Activated B cell treated with CpG ODN at 0.5 μM for 24 hours (primary cell): ENCODE results near the gene SART1. TPM values are rescaled to one million over a fixed set of nuclear protein-coding genes. Genes with fewer than 3 reads are reported as not detected.
A peak's percentile ranks its signal among the peaks of the same experiment; 100 is the strongest.

Experiments used
- ATAC-seq: fragments of 200-7000 bp; cut with Tn5 transposase; one replicate; pipeline ENCODE4 v1.10.0; 2021; ENCODE audit warnings: low read depth, mild to moderate bottlenecking, moderate library complexity
- CTCF ChIA-PET: fragments of 350-600 bp; sonication (Branson Sonifier 250); formaldehyde crosslinking; loops from one replicate; lab custom pipeline; 2021; ENCODE audit warnings: antibody characterized with exemption; lab: Charles Lee
- POLR2A ChIA-PET: fragments of 350-600 bp; sonication (Branson Sonifier 250); formaldehyde crosslinking; loops from one replicate; lab custom pipeline; 2021; ENCODE audit warnings: antibody characterized with exemption; lab: Charles Lee
- DNase-seq: peaks from one replicate; pipeline ENCODE4 v3.0.0; 2022
- H3K27ac Mint-ChIP-seq: one replicate; pipeline ENCODE4 v1.8.0; 2020; ENCODE audit warnings: mixed read lengths
- H3K27me3 Mint-ChIP-seq: one replicate; pipeline ENCODE4 v1.8.0; 2021; ENCODE audit warnings: mixed read lengths
- H3K36me3 Mint-ChIP-seq: one replicate; pipeline ENCODE4 v1.8.0; 2021; ENCODE audit warnings: low read depth, mixed read lengths
- H3K4me1 Mint-ChIP-seq: one replicate; pipeline ENCODE4 v1.8.0; 2021; ENCODE audit warnings: mixed read lengths
- H3K4me3 Mint-ChIP-seq: one replicate; pipeline ENCODE4 v1.8.0; 2020; ENCODE audit warnings: mild to moderate bottlenecking, mixed read lengths
- H3K9me3 Mint-ChIP-seq: one replicate; pipeline ENCODE4 v1.8.0; 2020; ENCODE audit warnings: mixed read lengths
- CTCF ChIP-seq: fragments of 200-600 bp; IDR thresholded peaks from one replicate; pipeline ENCODE4 v1.8.0; 2022; ENCODE audit warnings: antibody characterized with exemption, mild to moderate bottlenecking
- intact Hi-C: fragments of 100-400 bp; cut with micrococcal nuclease; formaldehyde crosslinking; loops from one replicate; pipeline ENCODE4 v1.15.1; 2024
- total RNA-seq: library from RNA; stranded (reverse); gene quantifications from 2 replicates; pipeline ENCODE4 v1.2.3, GENCODE V29; 2022

The SART1 gene
- total RNA-seq, 1 donor from 2014 or later, result 86.6 TPM

GRCh38 chr11:65921876-65922275, 39.7 kb upstream of the SART1 start:
- H3K4me3 Mint-ChIP-seq, result no peak overlapping the region
- ChIA-PET CTCF (interaction anchor here (2.1 kb wide), 1 partner anchor 37 kb away, joined by 6 read pairs; no protein-coding TSS in a partner anchor), POLR2A (interaction anchor here (1.3 to 4.8 kb wide), 2 partner anchors 33 to 39 kb away, joined by 6 to 55 read pairs; partner anchors contain the start of genes CCDC85B and FIBP)
- TF ChIP-seq CTCF, result no peak
- H3K27ac Mint-ChIP-seq, result no peak overlapping the region
- H3K27me3 Mint-ChIP-seq, result no peaks in the 10 kb centered on the region
- DNase-seq (no peak), ATAC-seq (no peak)
- peaks cover 29% of the 10 kb centered on the region for H3K36me3 Mint-ChIP-seq
- peaks cover 31% of the 10 kb centered on the region for H3K4me1 Mint-ChIP-seq
- no peaks in the 10 kb centered on the region for H3K9me3 Mint-ChIP-seq
- intact Hi-C loops, result no loop called here

DNA sequence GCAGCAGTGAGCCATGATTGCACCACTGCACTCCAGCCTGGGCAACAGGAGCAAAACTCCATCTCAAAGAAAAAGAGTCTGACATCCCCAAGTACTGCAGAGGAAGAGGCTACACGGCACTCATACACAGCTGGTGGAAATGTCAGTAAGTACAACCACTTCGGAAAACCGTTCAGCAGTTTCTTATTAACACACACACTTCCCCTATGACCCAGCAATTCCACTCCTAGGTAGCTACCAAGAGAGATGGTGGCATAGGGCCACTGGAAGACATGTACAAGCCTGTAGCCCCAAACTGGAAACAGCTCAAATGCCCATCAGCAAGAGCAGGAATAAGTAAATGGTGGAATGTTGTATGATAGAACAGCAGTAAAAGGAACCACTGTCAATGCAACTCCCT, 39.0 kb upstream of the SART1 start:
- DNase-seq (no peak), ATAC-seq (no peak)
- ChIA-PET CTCF (interaction anchor here (2.1 kb wide), 1 partner anchor 38 kb away, joined by 6 read pairs; no protein-coding TSS in a partner anchor), POLR2A (interaction anchor here (0.9 to 1.3 kb wide), 3 partner anchors 13 to 38 kb away, joined by 4 to 6 read pairs (median 4); partner anchors contain the start of gene FIBP)
- Mint-ChIP-seq H3K4me3 (no peak overlapping the region), H3K9me3 (no peaks in the 10 kb centered on the region), H3K27me3 (no peaks in the 10 kb centered on the region), H3K4me1 (peaks cover 31% of the 10 kb centered on the region), H3K27ac (no peak overlapping the region), H3K36me3 (peaks cover 25% of the 10 kb centered on the region)
- intact Hi-C loops, result no loop called here
- no peak for TF ChIP-seq CTCF

GRCh38 chr11:65925397-65925796, 36.1 kb upstream of the SART1 start:
- CTCF ChIA-PET, result no interaction called here
- Mint-ChIP-seq H3K9me3 (no peaks in the 10 kb centered on the region), H3K4me1 (peaks cover 30% of the 10 kb centered on the region), H3K36me3 (peaks cover 21% of the 10 kb centered on the region), H3K27ac (no peak overlapping the region), H3K4me3 (no peak overlapping the region), H3K27me3 (no peaks in the 10 kb centered on the region)
- POLR2A ChIA-PET, result interaction anchor here (0.6 to 1.0 kb wide), 2 partner anchors 35 to 277 kb away, joined by 3 read pairs; partner anchors contain the start of gene CCDC85B
- no peak for TF ChIP-seq CTCF
- no peak for DNase-seq
- intact Hi-C loops, result no loop called here
- ATAC-seq, result no peak

GRCh38 chr11:65927904-65928397, 33.6 kb upstream of the SART1 start:
- intact Hi-C loops, result loop anchor here (1.0 to 2.0 kb wide), 2 partner anchors 9 to 33 kb away; partner anchors contain the start of genes C11orf68, DRAP1 and SART1
- no peaks in the 10 kb centered on the region for H3K9me3 Mint-ChIP-seq
- no peaks in the 10 kb centered on the region for H3K27me3 Mint-ChIP-seq
- ATAC-seq (peak; percentile 93), DNase-seq (peak; percentile 45)
- peaks cover 22% of the 10 kb centered on the region for H3K4me1 Mint-ChIP-seq
- H3K4me3 Mint-ChIP-seq, result peak overlapping the region; percentile 79
- CTCF ChIA-PET, result interaction anchor here (0.7 to 1.1 kb wide), 2 partner anchors 38 to 43 kb away, joined by 4 read pairs; partner anchors contain the start of gene CCDC85B
- TF ChIP-seq CTCF, result no peak
- peaks cover 9% of the 10 kb centered on the region for H3K36me3 Mint-ChIP-seq
- peak overlapping the region; percentile 93 for H3K27ac Mint-ChIP-seq
- POLR2A ChIA-PET, result interaction anchor here (0.5 to 3.0 kb wide), 12 partner anchors 10 to 216 kb away, joined by 3 to 17 read pairs (median 6); partner anchors contain the start of genes BANF1, CCDC85B, CFL1 and FOSL1

- intact Hi-C loops, result loop anchor here (1.0 to 2.0 kb wide), 2 partner anchors 9 to 32 kb away; partner anchors contain the start of genes C11orf68, DRAP1 and SART1
- Mint-ChIP-seq H3K36me3 (peaks cover 3% of the 10 kb centered on the region), H3K27me3 (no peaks in the 10 kb centered on the region), H3K4me3 (peak overlapping the region; percentile 79), H3K27ac (peak overlapping the region; percentile 93), H3K9me3 (no peaks in the 10 kb centered on the region), H3K4me1 (peaks cover 22% of the 10 kb centered on the region)
- no peak for TF ChIP-seq CTCF
- DNase-seq, result no peak
- ATAC-seq, result no peak
- POLR2A ChIA-PET, result interaction anchor here (0.5 to 3.0 kb wide), 9 partner anchors 10 to 74 kb away, joined by 3 to 17 read pairs (median 8); partner anchors contain the start of genes BANF1, CCDC85B, CFL1 and FOSL1
- CTCF ChIA-PET, result interaction anchor here (1.1 kb wide), 1 partner anchor 38 kb away, joined by 4 read pairs; the partner anchor contains the start of gene CCDC85B
Observed at GRCh38 chr11:65928667-65929066, 32.9 kb upstream of the SART1 start.
